Natural killer cell (primary cell): ENCODE results near the gene CHRNA7. TPM values are rescaled to one million over a fixed set of nuclear protein-coding genes. Genes with fewer than 3 reads are reported as not detected.

Experiments used
- ATAC-seq, 3 donors: fragments of 150-1000 bp in 2 of 3; fragments of 200-7000 bp in 1 of 3; cut with Tn5 transposase; 1 replicate in 1 of 3; 2 replicates in 2 of 3; pipeline ENCODE4 v1.10.0; 2021; ENCODE audit warnings: mild to moderate bottlenecking in 2 of 3, moderate library complexity in 2 of 3
- DNase-seq, 2 donors: peaks; one replicate each; pipeline versions ENCODE4 v3.0.0 to v3.0.0-alpha.2; 2013 to 2021; ENCODE audit warnings: mixed read lengths in 1 of 2
- H3K27ac ChIP-seq: one replicate; pipeline ENCODE4 v1.5.1; 2013; ENCODE audit warnings: mild to moderate bottlenecking, low read length
- H3K27me3 ChIP-seq: one replicate; pipeline ENCODE4 v1.6.1; 2013; ENCODE audit warnings: low read length; ENCODE audit not compliant: control insufficient read depth, insufficient read depth
- H3K36me3 ChIP-seq: one replicate; pipeline ENCODE4 v1.6.1; 2013; ENCODE audit warnings: low read length; ENCODE audit not compliant: control insufficient read depth, insufficient read depth
- H3K4me1 ChIP-seq: one replicate; pipeline ENCODE4 v1.6.1; 2013; ENCODE audit warnings: low read length; ENCODE audit not compliant: control insufficient read depth, insufficient read depth
- H3K4me3 ChIP-seq: one replicate; pipeline ENCODE4 v1.5.1; 2013; ENCODE audit warnings: low read length
- H3K9me3 ChIP-seq: one replicate; pipeline ENCODE4 v1.6.1; 2013; ENCODE audit warnings: low read length; ENCODE audit not compliant: control insufficient read depth, insufficient read depth
- H3K27ac Mint-ChIP-seq, 2 donors: one replicate each; pipeline ENCODE4 v1.8.0; 2022; ENCODE audit warnings: mild to moderate bottlenecking in 2 of 2, mixed read lengths in 2 of 2, moderate library complexity in 1 of 2
- H3K27me3 Mint-ChIP-seq, 2 donors: one replicate each; pipeline ENCODE4 v1.8.0; 2022; ENCODE audit warnings: low read depth in 2 of 2, mixed read lengths in 2 of 2
- H3K36me3 Mint-ChIP-seq: one replicate; pipeline ENCODE4 v1.8.0; 2022; ENCODE audit warnings: mixed read lengths
- H3K4me1 Mint-ChIP-seq, 2 donors: one replicate each; pipeline ENCODE4 v1.8.0; 2022; ENCODE audit warnings: mixed read lengths in 2 of 2
- H3K4me3 Mint-ChIP-seq: one replicate; pipeline ENCODE4 v1.8.0; 2022; ENCODE audit warnings: mild to moderate bottlenecking, moderate library complexity, mixed read lengths
- H3K9me3 Mint-ChIP-seq, 2 donors: one replicate each; pipeline ENCODE4 v1.8.0; 2022; ENCODE audit warnings: mixed read lengths in 2 of 2
- CTCF ChIP-seq: fragments of 200-600 bp; IDR thresholded peaks from one replicate; pipeline ENCODE4 v1.8.0; 2022; ENCODE audit warnings: antibody characterized with exemption
- WGBS: methylation state at CpG from one replicate; pipeline ENCODE4 v1.1.7; 2013; ENCODE audit warnings: missing lambda C conversion rate; ENCODE audit not compliant: insufficient coverage; 5-methylcytosine and 5-hydroxymethylcytosine counted together
- intact Hi-C: fragments of 100-400 bp; cut with micrococcal nuclease; formaldehyde crosslinking; loops from one replicate; pipeline ENCODE4 v1.14.2; 2022
- total RNA-seq, 4 donors: library from RNA; stranded (reverse); fragments of 120-200 nt in 1 of 4; gene quantifications; one replicate each; pipeline versions ENCODE4 v1.2.3 to v1.2.4, GENCODE V29; 2013 to 2022

CHRNA7 gene
- total RNA-seq, 3 donors from 2014 or later (not counting 1 experiment from before 2014, with no cell fraction given): 3.1 to 5.4 (median 3.7) TPM

GRCh38 chr15:32113224-32113623 lies 82.9 kb downstream of the CHRNA7 start:
- no peak for TF ChIP-seq CTCF
- ATAC-seq (no peak), DNase-seq (no peak)
- Mint-ChIP-seq H3K9me3 (no peaks in the 10 kb centered on the region), H3K27me3 (peaks cover 5 to 7% of the 10 kb centered on the region in 2 donors), H3K4me1 (no peaks in the 10 kb centered on the region), H3K4me3 (no peak overlapping the region), H3K27ac (no peak overlapping the region), H3K36me3 (no peaks in the 10 kb centered on the region)
- Histone ChIP-seq H3K27me3 (no peaks in the 10 kb centered on the region), H3K27ac (no peak overlapping the region), H3K36me3 (no peaks in the 10 kb centered on the region), H3K4me3 (no peak overlapping the region), H3K4me1 (no peaks in the 10 kb centered on the region), H3K9me3 (no peaks in the 10 kb centered on the region)
- intact Hi-C loops: no loop called here
- WGBS: 92% methylated on average over 8 of the region's 8 CpGs

- no peak for ATAC-seq
- no peaks in the 10 kb centered on the region for H3K36me3 Mint-ChIP-seq
- DNase-seq: no peak
- no peak overlapping the region for H3K27ac Mint-ChIP-seq
- Histone ChIP-seq H3K27ac (no peak overlapping the region), H3K9me3 (no peaks in the 10 kb centered on the region), H3K4me3 (no peak overlapping the region), H3K27me3 (no peaks in the 10 kb centered on the region), H3K4me1 (no peaks in the 10 kb centered on the region), H3K36me3 (no peaks in the 10 kb centered on the region)
- H3K9me3 Mint-ChIP-seq: no peaks in the 10 kb centered on the region
- no peak overlapping the region for H3K4me3 Mint-ChIP-seq
- no peak for TF ChIP-seq CTCF
- H3K4me1 Mint-ChIP-seq: no peaks in the 10 kb centered on the region
- intact Hi-C loops: no loop called here
- H3K27me3 Mint-ChIP-seq: peaks cover 6% of the 10 kb centered on the region in 2 donors
- 80% methylated on average over 4 of the region's 4 CpGs for WGBS
Observed at GRCh38 chr15:32117122-32117521, 86.8 kb downstream of the CHRNA7 start.

GRCh38 chr15:32119286-32119685 lies 89.0 kb downstream of the CHRNA7 start:
- no peaks in the 10 kb centered on the region for H3K4me1 Mint-ChIP-seq
- no peak for DNase-seq
- H3K4me3 ChIP-seq: no peak overlapping the region
- no peak overlapping the region for H3K27ac ChIP-seq
- H3K36me3 ChIP-seq: no peaks in the 10 kb centered on the region
- no peaks in the 10 kb centered on the region for H3K4me1 ChIP-seq
- H3K27ac Mint-ChIP-seq: no peak overlapping the region
- WGBS: 77% methylated on average over 3 of the region's 3 CpGs
- TF ChIP-seq CTCF: no peak
- no peaks in the 10 kb centered on the region for H3K36me3 Mint-ChIP-seq
- H3K9me3 Mint-ChIP-seq: no peaks in the 10 kb centered on the region
- H3K4me3 Mint-ChIP-seq: no peak overlapping the region
- H3K27me3 ChIP-seq: no peaks in the 10 kb centered on the region
- intact Hi-C loops: no loop called here
- ATAC-seq: no peak
- peaks cover 6 to 14% of the 10 kb centered on the region in 2 donors for H3K27me3 Mint-ChIP-seq
- H3K9me3 ChIP-seq: no peaks in the 10 kb centered on the region

- H3K27ac Mint-ChIP-seq: no peak overlapping the region
- no peaks in the 10 kb centered on the region for H3K27me3 ChIP-seq
- H3K36me3 ChIP-seq: no peaks in the 10 kb centered on the region
- ATAC-seq (no peak), DNase-seq (no peak)
- WGBS: 76% methylated on average over 12 of the region's 12 CpGs
- H3K9me3 Mint-ChIP-seq: no peaks in the 10 kb centered on the region
- H3K27ac ChIP-seq: no peak overlapping the region
- intact Hi-C loops: no loop called here
- H3K4me3 Mint-ChIP-seq: no peak overlapping the region
- peaks cover 10 to 19% of the 10 kb centered on the region in 2 donors for H3K27me3 Mint-ChIP-seq
- H3K4me1 ChIP-seq: no peaks in the 10 kb centered on the region
- no peaks in the 10 kb centered on the region for H3K9me3 ChIP-seq
- no peaks in the 10 kb centered on the region for H3K36me3 Mint-ChIP-seq
- no peak overlapping the region for H3K4me3 ChIP-seq
- no peak for TF ChIP-seq CTCF
- H3K4me1 Mint-ChIP-seq: no peaks in the 10 kb centered on the region
Observed at GRCh38 chr15:32119694-32120330, 89.5 kb downstream of the CHRNA7 start.
